GM13977 (cell line): Measurements from ENCODE around the gene TEKT5.
A peak's percentile ranks its signal among the peaks of the same experiment; 100 is the strongest.

ENCODE experiments used
- DNase-seq: peaks from one replicate; pipeline ENCODE4 v3.0.0; 2012; ENCODE audit warnings: low spot score
- in situ Hi-C: fragments of 300-500 bp; cut with MboI; formaldehyde crosslinking; loops from one replicate; pipeline ENCODE4 v1.12.0; 2022; ENCODE audit warnings: low sequenced_read_pairs, low pct_unique_long_range_greater_than_20kb, mixed read lengths, inconsistent platforms; ENCODE audit not compliant: unreplicated experiment
- TF ChIP-seq, protein P1 (sequence below): IDR thresholded peaks from 2 replicates; pipeline ENCODE4 v1.5.1; 2012; ENCODE audit warnings: mild to moderate bottlenecking, control low read depth; ENCODE audit not compliant: insufficient read depth; ENCODE audit errors: extremely low read depth, missing control alignments

The TEKT5 gene

GRCh38 chr16:10740000-10740844 lies 45.5 kb upstream of the TEKT5 start:
- DNase-seq: no peak
- in situ Hi-C loops: loop anchor here (5.0 to 10.0 kb wide), 3 partner anchors 155 to 485 kb away; no protein-coding TSS in a partner anchor
- TF ChIP-seq, protein P1, sequence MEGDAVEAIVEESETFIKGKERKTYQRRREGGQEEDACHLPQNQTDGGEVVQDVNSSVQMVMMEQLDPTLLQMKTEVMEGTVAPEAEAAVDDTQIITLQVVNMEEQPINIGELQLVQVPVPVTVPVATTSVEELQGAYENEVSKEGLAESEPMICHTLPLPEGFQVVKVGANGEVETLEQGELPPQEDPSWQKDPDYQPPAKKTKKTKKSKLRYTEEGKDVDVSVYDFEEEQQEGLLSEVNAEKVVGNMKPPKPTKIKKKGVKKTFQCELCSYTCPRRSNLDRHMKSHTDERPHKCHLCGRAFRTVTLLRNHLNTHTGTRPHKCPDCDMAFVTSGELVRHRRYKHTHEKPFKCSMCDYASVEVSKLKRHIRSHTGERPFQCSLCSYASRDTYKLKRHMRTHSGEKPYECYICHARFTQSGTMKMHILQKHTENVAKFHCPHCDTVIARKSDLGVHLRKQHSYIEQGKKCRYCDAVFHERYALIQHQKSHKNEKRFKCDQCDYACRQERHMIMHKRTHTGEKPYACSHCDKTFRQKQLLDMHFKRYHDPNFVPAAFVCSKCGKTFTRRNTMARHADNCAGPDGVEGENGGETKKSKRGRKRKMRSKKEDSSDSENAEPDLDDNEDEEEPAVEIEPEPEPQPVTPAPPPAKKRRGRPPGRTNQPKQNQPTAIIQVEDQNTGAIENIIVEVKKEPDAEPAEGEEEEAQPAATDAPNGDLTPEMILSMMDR: no peak

DNA sequence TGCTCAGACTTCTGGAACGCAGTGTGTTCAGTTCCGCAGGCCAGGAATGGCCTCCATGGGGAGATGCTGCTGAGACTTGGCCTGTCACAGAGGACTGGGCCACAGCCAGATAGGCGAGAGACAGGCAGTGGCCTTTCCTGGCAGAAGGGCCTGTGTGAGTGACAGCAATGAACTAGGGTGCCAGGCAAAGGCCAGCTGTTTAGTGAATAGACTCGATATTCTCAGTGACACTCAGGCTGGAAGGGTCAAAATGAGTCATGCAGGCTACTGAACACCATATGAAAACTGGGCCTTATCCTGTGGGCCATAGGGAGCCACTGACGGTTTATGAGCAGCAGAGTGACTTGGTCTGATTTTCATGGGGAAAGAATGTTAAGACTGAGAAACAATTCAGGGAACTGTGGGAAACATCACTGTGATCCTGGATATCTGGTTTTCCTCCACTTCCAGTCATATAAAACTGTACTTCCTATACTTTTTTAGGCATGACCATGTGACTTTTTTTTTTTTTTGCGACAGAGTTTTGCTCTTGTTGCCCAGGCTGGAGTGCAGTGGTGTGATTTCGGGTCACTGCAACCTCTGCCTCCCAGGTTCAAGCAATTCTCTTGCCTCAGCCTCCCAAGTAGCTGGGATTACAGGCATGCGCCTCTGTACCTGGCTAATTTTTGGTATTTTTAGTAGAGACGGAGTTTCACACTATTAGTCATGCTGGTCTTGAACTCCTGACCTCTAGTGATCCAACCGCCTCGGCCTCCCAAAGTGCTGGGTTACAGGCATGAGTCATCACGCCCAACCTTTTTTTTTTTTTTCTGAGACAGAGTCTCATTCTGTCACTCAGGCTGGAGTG lies 43.7 kb upstream of the TEKT5 start:
- TF ChIP-seq, protein P1: no peak

DNA sequence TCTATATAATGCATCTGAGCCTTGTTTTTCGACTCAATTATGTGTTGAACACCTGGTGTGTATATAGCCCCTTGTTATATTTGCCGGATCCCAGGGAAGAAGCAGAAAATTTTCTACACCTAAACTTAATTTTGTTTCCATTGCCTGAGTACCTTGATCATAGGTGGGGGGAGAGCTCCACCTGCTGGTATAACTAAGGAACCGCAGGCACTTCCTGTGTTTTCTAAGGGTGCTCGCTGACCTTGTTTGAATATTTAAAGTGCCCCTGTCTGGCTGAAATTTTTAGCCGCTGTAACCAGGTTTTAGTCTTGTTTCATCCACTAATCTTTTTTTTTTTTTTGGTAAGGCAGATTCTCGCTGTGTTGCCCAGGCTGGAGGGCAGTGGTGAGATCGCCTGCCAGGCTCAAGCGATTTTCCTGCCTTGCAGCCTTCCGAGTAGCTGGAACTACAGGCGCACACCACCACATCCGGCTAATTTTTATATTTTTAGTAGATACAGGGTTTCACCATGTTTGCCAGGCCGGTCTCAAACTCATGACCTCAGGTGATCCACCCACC lies 42.4 kb upstream of the TEKT5 start:
- in situ Hi-C loops: loop anchor here (5.0 to 10.0 kb wide), 2 partner anchors 220 to 482 kb away; no protein-coding TSS in a partner anchor
- DNase-seq: peak; percentile 80
- TF ChIP-seq, protein P1: peak; percentile 80

More for the DNA sequence above, 43.7 kb upstream of the TEKT5 start:
- peak; percentile 69 for DNase-seq
- in situ Hi-C loops: loop anchor here (5.0 to 10.0 kb wide), 2 partner anchors 221 to 484 kb away; no protein-coding TSS in a partner anchor

DNA sequence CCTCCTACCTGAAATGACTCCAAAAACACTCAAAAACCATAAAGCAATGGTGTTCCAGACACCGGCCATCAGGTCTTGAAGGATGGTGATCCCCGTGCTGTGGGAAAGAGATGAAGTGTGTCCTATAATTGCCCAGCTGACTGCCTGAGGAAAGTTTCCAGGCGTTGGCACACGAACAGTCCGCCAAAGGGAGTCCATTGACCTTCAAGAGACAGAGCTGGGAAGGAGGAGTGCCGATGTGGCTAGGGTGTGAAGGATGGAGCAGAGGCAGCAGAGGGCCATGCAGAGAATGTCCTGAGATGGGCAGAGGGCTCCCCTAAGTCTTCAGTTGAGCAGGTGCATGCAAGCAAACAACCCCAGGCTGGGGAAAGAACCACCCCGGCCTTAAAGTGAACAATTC lies 37.1 kb upstream of the TEKT5 start:
- in situ Hi-C loops: loop anchor here (10.0 kb wide), 1 partner anchor 477 kb away; no protein-coding TSS in a partner anchor

GRCh38 chr16:10729104-10730048 lies 34.6 kb upstream of the TEKT5 start:
- no peak for DNase-seq
- in situ Hi-C loops: loop anchor here (10.0 kb wide), 1 partner anchor 475 kb away; no protein-coding TSS in a partner anchor

More for the DNA sequence above, 37.1 kb upstream of the TEKT5 start:
- TF ChIP-seq, protein P1: no peak
- no peak for DNase-seq

More at GRCh38 chr16:10729104-10730048, 34.6 kb upstream of the TEKT5 start:
- TF ChIP-seq, protein P1: no peak
